ENCODE measurements around the gene OS9. TPM values are rescaled to one million over a fixed set of nuclear protein-coding genes. Genes with fewer than 3 reads are reported as not detected.
"Not testable (repeated sequence)": the region's sequence is repeated elsewhere in the genome, so short reads cannot be mapped to it uniquely, and the experiment has no call there.

Gene OS9
- total RNA-seq, 1 experiment from 2014 or later = 186 TPM

DNA sequence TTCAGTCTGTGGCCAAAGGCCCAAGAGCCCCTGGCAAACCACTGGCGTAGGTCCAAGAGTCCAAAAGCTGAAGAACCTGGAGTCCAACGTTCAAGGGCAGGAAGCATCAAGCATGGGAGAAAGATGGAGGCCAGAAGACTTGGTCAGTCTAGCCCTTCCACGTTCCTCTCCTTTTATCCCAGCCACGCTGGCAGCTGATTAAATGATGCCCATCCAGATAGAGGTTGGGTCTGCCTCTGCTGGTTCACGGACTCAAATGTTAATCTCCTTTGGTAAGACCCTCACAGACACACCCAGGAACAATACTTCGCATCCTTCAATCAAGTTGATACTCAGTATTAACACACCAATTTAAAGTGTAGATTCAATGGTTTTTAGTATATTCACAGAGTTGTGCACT lies 21.1 kb upstream of the OS9 start:
- no TSS peak for BruUV-seq (replicated peaks)
- in situ Hi-C loops (cut with HindIII; ENCODE audit: low pct_unique_long_range_greater_than_20kb, low sequenced_read_pairs) (no loop called here), intact Hi-C loops (cut with micrococcal nuclease; ENCODE audit: unreplicated experiment) (no loop called here)
- H3K4me1 ChIP-seq (ENCODE audit: control insufficient read depth, insufficient read depth, low read length) = no peaks in the 10 kb centered on the region
- no peak overlapping the region for H3K4me3 ChIP-seq (ENCODE audit: low read depth in 2 of 2, low read length in 2 of 2)
- TF ChIP-seq SIN3A (IDR thresholded peaks at IDR 0.05; ENCODE audit: borderline replicate concordance, insufficient read depth, low read depth, low read length) (no peak), TCF7L2 (IDR thresholded peaks at IDR 0.05; ENCODE audit: low read depth, low read length) (no peak)
- POLR2A ChIA-PET = no interaction called here
- no peak for ATAC-seq
- no peak overlapping the region for H3K27ac ChIP-seq (ENCODE audit: low read length)
- no peaks in the 10 kb centered on the region for H3K9me3 ChIP-seq (ENCODE audit: control insufficient read depth, insufficient read depth, low read depth, low read length)
- CTCF ChIA-PET = no interaction called here
- H3K27me3 ChIP-seq (ENCODE audit: control insufficient read depth, insufficient read depth, low read length) = no peaks in the 10 kb centered on the region
- no peak for DNase-seq (ENCODE audit: low read depth, low spot score)
- H3K36me3 ChIP-seq (ENCODE audit: control insufficient read depth, insufficient read depth, low read length) = no peaks in the 10 kb centered on the region

DNA sequence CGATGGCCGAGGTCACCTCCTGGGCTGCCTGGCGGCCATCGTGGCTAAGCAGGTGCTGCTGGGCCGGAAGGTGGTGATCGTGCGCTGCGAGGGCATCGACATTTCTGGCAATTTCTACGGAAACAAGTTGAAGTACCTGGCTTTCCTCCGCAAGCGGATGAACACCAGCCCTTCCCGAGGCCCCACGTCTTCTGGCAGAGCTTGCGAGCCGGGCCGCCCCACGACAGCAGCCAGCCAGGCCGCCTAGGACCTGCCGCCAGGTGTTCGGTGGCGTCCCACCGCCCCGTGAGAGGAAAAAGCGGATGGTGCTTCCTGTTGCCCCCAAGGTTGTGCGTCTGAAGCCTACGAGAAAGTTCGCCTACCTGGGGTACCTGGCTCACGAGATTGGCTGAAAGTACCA lies 19.2 kb upstream of the OS9 start:
- Histone ChIP-seq H3K27me3 (ENCODE audit: control insufficient read depth, insufficient read depth, low read length) (no peaks in the 10 kb centered on the region), H3K4me3 (ENCODE audit: low read depth in 2 of 2, low read length in 2 of 2) (no peak overlapping the region), H3K4me1 (ENCODE audit: control insufficient read depth, insufficient read depth, low read length) (no peaks in the 10 kb centered on the region), H3K36me3 (ENCODE audit: control insufficient read depth, insufficient read depth, low read length) (no peaks in the 10 kb centered on the region), H3K27ac (ENCODE audit: low read length) (no peak overlapping the region), H3K9me3 (ENCODE audit: control insufficient read depth, insufficient read depth, low read depth, low read length) (no peaks in the 10 kb centered on the region)
- ChIA-PET POLR2A (no interaction called here), CTCF (no interaction called here)
- no peak for ATAC-seq
- in situ Hi-C loops (cut with HindIII; ENCODE audit: low pct_unique_long_range_greater_than_20kb, low sequenced_read_pairs) (no loop called here), intact Hi-C loops (cut with micrococcal nuclease; ENCODE audit: unreplicated experiment) (no loop called here)
- TF ChIP-seq, protein P1, sequence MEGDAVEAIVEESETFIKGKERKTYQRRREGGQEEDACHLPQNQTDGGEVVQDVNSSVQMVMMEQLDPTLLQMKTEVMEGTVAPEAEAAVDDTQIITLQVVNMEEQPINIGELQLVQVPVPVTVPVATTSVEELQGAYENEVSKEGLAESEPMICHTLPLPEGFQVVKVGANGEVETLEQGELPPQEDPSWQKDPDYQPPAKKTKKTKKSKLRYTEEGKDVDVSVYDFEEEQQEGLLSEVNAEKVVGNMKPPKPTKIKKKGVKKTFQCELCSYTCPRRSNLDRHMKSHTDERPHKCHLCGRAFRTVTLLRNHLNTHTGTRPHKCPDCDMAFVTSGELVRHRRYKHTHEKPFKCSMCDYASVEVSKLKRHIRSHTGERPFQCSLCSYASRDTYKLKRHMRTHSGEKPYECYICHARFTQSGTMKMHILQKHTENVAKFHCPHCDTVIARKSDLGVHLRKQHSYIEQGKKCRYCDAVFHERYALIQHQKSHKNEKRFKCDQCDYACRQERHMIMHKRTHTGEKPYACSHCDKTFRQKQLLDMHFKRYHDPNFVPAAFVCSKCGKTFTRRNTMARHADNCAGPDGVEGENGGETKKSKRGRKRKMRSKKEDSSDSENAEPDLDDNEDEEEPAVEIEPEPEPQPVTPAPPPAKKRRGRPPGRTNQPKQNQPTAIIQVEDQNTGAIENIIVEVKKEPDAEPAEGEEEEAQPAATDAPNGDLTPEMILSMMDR (IDR thresholded peaks at IDR 0.05) = no peak
- TF ChIP-seq SIN3A (IDR thresholded peaks at IDR 0.05; ENCODE audit: borderline replicate concordance, insufficient read depth, low read depth, low read length) (no peak), POLR2AphosphoS5 (IDR thresholded peaks at IDR 0.05; ENCODE audit: low read depth, low read length) (no peak), TCF7L2 (IDR thresholded peaks at IDR 0.05; ENCODE audit: low read depth, low read length) (no peak)
- TF ChIP-seq, protein P2, sequence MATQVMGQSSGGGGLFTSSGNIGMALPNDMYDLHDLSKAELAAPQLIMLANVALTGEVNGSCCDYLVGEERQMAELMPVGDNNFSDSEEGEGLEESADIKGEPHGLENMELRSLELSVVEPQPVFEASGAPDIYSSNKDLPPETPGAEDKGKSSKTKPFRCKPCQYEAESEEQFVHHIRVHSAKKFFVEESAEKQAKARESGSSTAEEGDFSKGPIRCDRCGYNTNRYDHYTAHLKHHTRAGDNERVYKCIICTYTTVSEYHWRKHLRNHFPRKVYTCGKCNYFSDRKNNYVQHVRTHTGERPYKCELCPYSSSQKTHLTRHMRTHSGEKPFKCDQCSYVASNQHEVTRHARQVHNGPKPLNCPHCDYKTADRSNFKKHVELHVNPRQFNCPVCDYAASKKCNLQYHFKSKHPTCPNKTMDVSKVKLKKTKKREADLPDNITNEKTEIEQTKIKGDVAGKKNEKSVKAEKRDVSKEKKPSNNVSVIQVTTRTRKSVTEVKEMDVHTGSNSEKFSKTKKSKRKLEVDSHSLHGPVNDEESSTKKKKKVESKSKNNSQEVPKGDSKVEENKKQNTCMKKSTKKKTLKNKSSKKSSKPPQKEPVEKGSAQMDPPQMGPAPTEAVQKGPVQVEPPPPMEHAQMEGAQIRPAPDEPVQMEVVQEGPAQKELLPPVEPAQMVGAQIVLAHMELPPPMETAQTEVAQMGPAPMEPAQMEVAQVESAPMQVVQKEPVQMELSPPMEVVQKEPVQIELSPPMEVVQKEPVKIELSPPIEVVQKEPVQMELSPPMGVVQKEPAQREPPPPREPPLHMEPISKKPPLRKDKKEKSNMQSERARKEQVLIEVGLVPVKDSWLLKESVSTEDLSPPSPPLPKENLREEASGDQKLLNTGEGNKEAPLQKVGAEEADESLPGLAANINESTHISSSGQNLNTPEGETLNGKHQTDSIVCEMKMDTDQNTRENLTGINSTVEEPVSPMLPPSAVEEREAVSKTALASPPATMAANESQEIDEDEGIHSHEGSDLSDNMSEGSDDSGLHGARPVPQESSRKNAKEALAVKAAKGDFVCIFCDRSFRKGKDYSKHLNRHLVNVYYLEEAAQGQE (IDR thresholded peaks at IDR 0.05; ENCODE audit: insufficient read depth in 1 of 2, low read depth in 2 of 2, low read length in 1 of 2) = no peak
- no peak for DNase-seq (ENCODE audit: low read depth, low spot score)
- no TSS peak for BruUV-seq (replicated peaks)

DNA sequence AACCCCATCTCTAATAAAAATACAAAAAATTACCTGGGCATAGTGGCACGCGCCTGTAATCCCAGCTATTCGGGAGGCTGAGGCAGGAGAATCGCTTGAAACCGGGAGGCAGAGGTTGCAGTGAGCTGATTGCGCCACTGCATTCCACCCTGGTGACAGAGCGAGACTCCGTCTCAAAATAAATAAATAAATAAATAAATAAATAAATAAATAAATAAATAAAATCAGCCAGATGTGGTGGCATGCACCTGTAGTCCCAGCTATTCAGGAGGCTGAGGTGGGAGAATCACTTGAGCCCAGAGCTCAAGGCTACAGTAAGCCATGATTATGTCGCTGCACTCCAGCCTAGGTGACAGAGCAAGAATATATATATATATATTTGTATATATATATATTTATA lies 16.0 kb upstream of the OS9 start:
- H3K4me3 ChIP-seq (ENCODE audit: low read depth in 2 of 2, low read length in 2 of 2); H3K9me3 ChIP-seq (ENCODE audit: control insufficient read depth, insufficient read depth, low read depth, low read length); H3K27ac ChIP-seq (ENCODE audit: low read length); H3K36me3 ChIP-seq (ENCODE audit: control insufficient read depth, insufficient read depth, low read length); ATAC-seq; POLR2A ChIA-PET; H3K27me3 ChIP-seq (ENCODE audit: control insufficient read depth, insufficient read depth, low read length); BruUV-seq (replicated peaks); intact Hi-C loops (cut with micrococcal nuclease; ENCODE audit: unreplicated experiment); DNase-seq (ENCODE audit: low read depth, low spot score); in situ Hi-C loops (cut with HindIII; ENCODE audit: low pct_unique_long_range_greater_than_20kb, low sequenced_read_pairs); H3K4me1 ChIP-seq (ENCODE audit: control insufficient read depth, insufficient read depth, low read length): not testable (repeated sequence)
- CTCF ChIA-PET = interaction anchor here (0.5 to 0.7 kb wide), 2 partner anchors 15 to 225 kb away, joined by 3 to 4 read pairs; no protein-coding TSS in a partner anchor
